PFSK-1 (cell line): ENCODE measurements around the gene FAXDC2.

Source experiments
- POLR2AphosphoS5 ChIP-seq: IDR thresholded peaks from 2 replicates; pipeline ENCODE4 v1.6.1; 2012; ENCODE audit warnings: low read depth, mild to moderate bottlenecking, control low read depth, low read length, moderate library complexity
- TF ChIP-seq, protein P1 (sequence below), 2 experiments: IDR thresholded peaks; 2 replicates each; pipeline versions ENCODE4 v1.6.1 to v1.8.0; 2011 to 2012; ENCODE audit warnings: low read depth in 2 of 2, low read length in 2 of 2, control low read depth in 1 of 2, inconsistent platforms in 1 of 2, mild to moderate bottlenecking in 1 of 2, moderate library complexity in 1 of 2; ENCODE audit not compliant: insufficient read depth in 1 of 2

DNA sequence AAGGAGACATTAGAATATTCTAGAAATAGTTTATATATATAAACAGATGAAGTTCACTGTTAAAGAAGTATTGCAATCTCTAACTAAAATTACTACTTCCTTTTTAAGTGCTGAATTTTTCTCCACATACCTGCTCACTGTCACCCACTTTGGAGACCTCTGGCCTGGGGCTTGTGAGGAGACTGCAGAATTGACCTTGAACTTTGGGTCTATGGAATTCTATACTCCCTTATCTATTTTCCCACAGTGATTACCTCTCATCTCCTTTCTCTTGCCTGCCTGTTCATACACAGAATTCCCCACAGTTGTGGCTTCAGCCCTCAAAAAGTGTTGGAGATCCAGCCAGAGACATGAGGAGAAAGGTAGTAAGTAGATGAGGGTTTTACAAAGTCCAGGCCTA is 49.8 kb downstream of the FAXDC2 start:
- TF ChIP-seq, protein P1, sequence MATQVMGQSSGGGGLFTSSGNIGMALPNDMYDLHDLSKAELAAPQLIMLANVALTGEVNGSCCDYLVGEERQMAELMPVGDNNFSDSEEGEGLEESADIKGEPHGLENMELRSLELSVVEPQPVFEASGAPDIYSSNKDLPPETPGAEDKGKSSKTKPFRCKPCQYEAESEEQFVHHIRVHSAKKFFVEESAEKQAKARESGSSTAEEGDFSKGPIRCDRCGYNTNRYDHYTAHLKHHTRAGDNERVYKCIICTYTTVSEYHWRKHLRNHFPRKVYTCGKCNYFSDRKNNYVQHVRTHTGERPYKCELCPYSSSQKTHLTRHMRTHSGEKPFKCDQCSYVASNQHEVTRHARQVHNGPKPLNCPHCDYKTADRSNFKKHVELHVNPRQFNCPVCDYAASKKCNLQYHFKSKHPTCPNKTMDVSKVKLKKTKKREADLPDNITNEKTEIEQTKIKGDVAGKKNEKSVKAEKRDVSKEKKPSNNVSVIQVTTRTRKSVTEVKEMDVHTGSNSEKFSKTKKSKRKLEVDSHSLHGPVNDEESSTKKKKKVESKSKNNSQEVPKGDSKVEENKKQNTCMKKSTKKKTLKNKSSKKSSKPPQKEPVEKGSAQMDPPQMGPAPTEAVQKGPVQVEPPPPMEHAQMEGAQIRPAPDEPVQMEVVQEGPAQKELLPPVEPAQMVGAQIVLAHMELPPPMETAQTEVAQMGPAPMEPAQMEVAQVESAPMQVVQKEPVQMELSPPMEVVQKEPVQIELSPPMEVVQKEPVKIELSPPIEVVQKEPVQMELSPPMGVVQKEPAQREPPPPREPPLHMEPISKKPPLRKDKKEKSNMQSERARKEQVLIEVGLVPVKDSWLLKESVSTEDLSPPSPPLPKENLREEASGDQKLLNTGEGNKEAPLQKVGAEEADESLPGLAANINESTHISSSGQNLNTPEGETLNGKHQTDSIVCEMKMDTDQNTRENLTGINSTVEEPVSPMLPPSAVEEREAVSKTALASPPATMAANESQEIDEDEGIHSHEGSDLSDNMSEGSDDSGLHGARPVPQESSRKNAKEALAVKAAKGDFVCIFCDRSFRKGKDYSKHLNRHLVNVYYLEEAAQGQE (IDR thresholded peaks at IDR 0.05; ENCODE audit: insufficient read depth in 1 of 2, low read depth in 2 of 2, low read length in 2 of 2), result no peak
- no peak for TF ChIP-seq POLR2AphosphoS5
